A673 (cell line): ENCODE results near the gene CLCN5. TPM values are rescaled to one million over a fixed set of nuclear protein-coding genes. Genes with fewer than 3 reads are reported as not detected.

Experiments used
- BruUV-seq: library from RNA; stranded (reverse); fragments of 400-500 nt; replicated peaks from 2 replicates; lab custom pipeline; 2021; lab: Mats Ljungman, UMichigan
- CTCF ChIA-PET: fragments of 300-600 bp; sonication (Branson Sonifier 250); formaldehyde crosslinking; loops from one replicate; lab custom pipeline; 2022; ENCODE audit warnings: antibody characterized with exemption; lab: Charles Lee
- POLR2A ChIA-PET: fragments of 300-600 bp; sonication (Branson Sonifier 250); formaldehyde crosslinking; loops from one replicate; lab custom pipeline; 2022; ENCODE audit warnings: antibody characterized with exemption; ENCODE audit not compliant: low non-redundant PET; lab: Charles Lee
- DNase-seq: peaks from one replicate; pipeline ENCODE4 v3.0.0-alpha.2; 2015; ENCODE audit warnings: low spot score
- H3K27ac ChIP-seq: fragments of 200-600 bp; sonication (generic); 2 replicates; pipeline ENCODE4 v1.5.1; 2016; ENCODE audit warnings: mixed run types, low read depth, mild to moderate bottlenecking, mixed read lengths, antibody characterized with exemption, low read length; ENCODE audit not compliant: poor library complexity, severe bottlenecking
- H3K27me3 ChIP-seq: fragments of 200-600 bp; sonication (generic); replicated peaks from 2 replicates; pipeline ENCODE4 v1.6.1; 2017; ENCODE audit warnings: mixed run types, low read depth, mild to moderate bottlenecking, mixed read lengths, antibody characterized with exemption, low read length; ENCODE audit not compliant: insufficient read depth, poor library complexity
- H3K36me3 ChIP-seq: fragments of 200-600 bp; sonication (generic); 2 replicates; pipeline ENCODE4 v1.6.1; 2016; ENCODE audit warnings: mixed run types, mild to moderate bottlenecking, mixed read lengths, antibody characterized with exemption, low read length; ENCODE audit not compliant: insufficient read depth, poor library complexity, severe bottlenecking
- H3K4me1 ChIP-seq: fragments of 200-600 bp; sonication (generic); 2 replicates; pipeline ENCODE4 v1.6.1; 2017; ENCODE audit warnings: mixed run types, mild to moderate bottlenecking, mixed read lengths, antibody characterized with exemption, low read length; ENCODE audit not compliant: insufficient read depth, poor library complexity, severe bottlenecking
- H3K4me3 ChIP-seq: fragments of 200-600 bp; sonication (generic); 2 replicates; pipeline ENCODE4 v1.5.1; 2016; ENCODE audit warnings: low read depth, mixed run types, mild to moderate bottlenecking, mixed read lengths, low read length; ENCODE audit not compliant: poor library complexity, severe bottlenecking
- H3K9me3 ChIP-seq: fragments of 200-600 bp; sonication (generic); 2 replicates; pipeline ENCODE4 v1.6.1; 2016; ENCODE audit warnings: mixed run types, low read depth, mild to moderate bottlenecking, mixed read lengths, antibody characterized with exemption, low read length; ENCODE audit not compliant: poor library complexity, severe bottlenecking
- EZH2 ChIP-seq: fragments of 200-600 bp; sonication (generic); IDR thresholded peaks from 2 replicates; pipeline ENCODE4 v1.6.1; 2017; ENCODE audit warnings: borderline replicate concordance, low read depth, mild to moderate bottlenecking, mixed read lengths, antibody characterized with exemption, low read length; ENCODE audit not compliant: poor library complexity, severe bottlenecking
- intact Hi-C: fragments of 100-400 bp; cut with micrococcal nuclease; formaldehyde crosslinking; loops from one replicate; pipeline ENCODE4 v1.10.0; 2022; ENCODE audit not compliant: unreplicated experiment
- microRNA-seq: library from miRNA; unstranded; fragments of <30 nt; microRNA quantifications from one replicate; pipeline ENCODE4 v1.2.0, GENCODE V29; 2021
- total RNA-seq: library from RNA; stranded (reverse); gene quantifications from 2 replicates; pipeline ENCODE4 v1.2.3, GENCODE V29; 2021
- TF ChIP-seq, protein P1 (sequence below): fragments of 300-800, 200-600 bp; sonication (generic); conservative IDR thresholded peaks from 2 replicates; pipeline ENCODE4 v1.5.1; 2017; ENCODE audit warnings: low read depth, mild to moderate bottlenecking, antibody characterized with exemption, low read length, moderate library complexity, mixed read lengths

Gene CLCN5
- total RNA-seq, 1 experiment from 2014 or later: 25.3 TPM

DNA sequence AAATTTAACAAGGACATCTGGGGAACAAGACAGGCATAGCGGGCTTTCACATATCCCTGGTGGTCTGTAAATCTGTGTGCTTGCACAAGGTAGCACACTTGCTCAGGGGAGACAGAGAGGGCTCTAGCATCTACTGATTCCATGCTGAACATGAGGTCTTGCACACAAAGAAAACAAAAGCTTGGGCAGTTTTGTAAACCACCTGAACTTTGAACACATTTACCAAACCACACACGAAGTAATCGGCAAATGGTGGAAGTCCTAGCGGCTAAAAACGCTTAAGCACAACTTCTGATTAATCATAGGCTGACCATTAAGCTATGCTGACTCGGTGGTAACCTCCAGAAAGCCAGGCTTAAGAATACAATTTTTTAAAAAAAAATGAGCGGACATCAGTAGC is 225.6 kb downstream of the CLCN5 start:
- Histone ChIP-seq H3K27ac (no peak overlapping the region), H3K4me1 (no peaks in the 10 kb centered on the region), H3K4me3 (no peak overlapping the region), H3K9me3 (no peaks in the 10 kb centered on the region), H3K27me3 (no peaks in the 10 kb centered on the region), H3K36me3 (no peaks in the 10 kb centered on the region)
- no TSS peak for BruUV-seq
- no peak for TF ChIP-seq EZH2
- TF ChIP-seq, protein P1, sequence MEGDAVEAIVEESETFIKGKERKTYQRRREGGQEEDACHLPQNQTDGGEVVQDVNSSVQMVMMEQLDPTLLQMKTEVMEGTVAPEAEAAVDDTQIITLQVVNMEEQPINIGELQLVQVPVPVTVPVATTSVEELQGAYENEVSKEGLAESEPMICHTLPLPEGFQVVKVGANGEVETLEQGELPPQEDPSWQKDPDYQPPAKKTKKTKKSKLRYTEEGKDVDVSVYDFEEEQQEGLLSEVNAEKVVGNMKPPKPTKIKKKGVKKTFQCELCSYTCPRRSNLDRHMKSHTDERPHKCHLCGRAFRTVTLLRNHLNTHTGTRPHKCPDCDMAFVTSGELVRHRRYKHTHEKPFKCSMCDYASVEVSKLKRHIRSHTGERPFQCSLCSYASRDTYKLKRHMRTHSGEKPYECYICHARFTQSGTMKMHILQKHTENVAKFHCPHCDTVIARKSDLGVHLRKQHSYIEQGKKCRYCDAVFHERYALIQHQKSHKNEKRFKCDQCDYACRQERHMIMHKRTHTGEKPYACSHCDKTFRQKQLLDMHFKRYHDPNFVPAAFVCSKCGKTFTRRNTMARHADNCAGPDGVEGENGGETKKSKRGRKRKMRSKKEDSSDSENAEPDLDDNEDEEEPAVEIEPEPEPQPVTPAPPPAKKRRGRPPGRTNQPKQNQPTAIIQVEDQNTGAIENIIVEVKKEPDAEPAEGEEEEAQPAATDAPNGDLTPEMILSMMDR: no peak
- POLR2A ChIA-PET: no interaction called here
- intact Hi-C loops: no loop called here
- no peak for DNase-seq
- CTCF ChIA-PET: no interaction called here

Small RNA genes within 50 kb of the gene (microRNA-seq; reads per million reads assigned to microRNA genes)
- gene MIR188: 3,267 reads per million, percentile 90 among the genes with 10 or more reads in this experiment
- gene MIR362: 915 reads per million, percentile 80 among the genes with 10 or more reads in this experiment
- 96.3 reads per million, percentile 64 among the genes with 10 or more reads in this experiment for gene MIR500A
- gene MIR500B: 2.7 reads per million, percentile 3 among the genes with 10 or more reads in this experiment
- 877 reads per million, percentile 79 among the genes with 10 or more reads in this experiment for gene MIR501
- gene MIR502: 542 reads per million, percentile 76 among the genes with 10 or more reads in this experiment
- gene MIR532: 5,656 reads per million, percentile 93 among the genes with 10 or more reads in this experiment
- 3,426 reads per million, percentile 90 among the genes with 10 or more reads in this experiment for gene MIR660

Other genes starting within 250 kb of the CLCN5 start
- gene PAGE1, start 226.6 kb upstream of the CLCN5 start, total RNA-seq: not detected in 2 replicates
- gene PAGE4, start 93.3 kb upstream of the CLCN5 start, total RNA-seq: not detected in 2 replicates
- 6.4 and 6.7 TPM in 2 replicates for gene USP27X, start 43.1 kb upstream of the CLCN5 start, total RNA-seq